Pons (tissue), 1 donor: ENCODE results near the gene APBA2.
A peak's percentile ranks its signal among the peaks of the same experiment; 100 is the strongest.

Source experiments
- DNase-seq: peaks from one replicate; pipeline ENCODE4 v3.0.0-alpha.2; 2016; ENCODE audit warnings: low spot score

Gene APBA2

GRCh38 chr15:29103824-29104565 lies 218.2 kb downstream of the APBA2 start:
- peak; percentile 66 for DNase-seq

- DNase-seq, result no peak
These were observed 218.7 kb downstream of the APBA2 start for GRCh38 chr15:29104566-29104880.

- DNase-seq, result no peak
These were observed 219.5 kb downstream of the APBA2 start for GRCh38 chr15:29105151-29105854.

GRCh38 chr15:29106116-29106515 lies 220.3 kb downstream of the APBA2 start:
- DNase-seq, result no peak

- no peak for DNase-seq
These were observed 220.9 kb downstream of the APBA2 start for GRCh38 chr15:29106551-29107290.

GRCh38 chr15:29107291-29107890 lies 221.6 kb downstream of the APBA2 start:
- DNase-seq, result no peak

- DNase-seq, result no peak
These were observed 222.3 kb downstream of the APBA2 start for GRCh38 chr15:29107971-29108645.

- no peak for DNase-seq
These were observed 224.0 kb downstream of the APBA2 start for GRCh38 chr15:29109762-29110161.

- DNase-seq, result no peak
These were observed 224.4 kb downstream of the APBA2 start for GRCh38 chr15:29110176-29110575.

GRCh38 chr15:29110733-29111132 lies 225.0 kb downstream of the APBA2 start:
- DNase-seq, result no peak

- no peak for DNase-seq
These were observed 226.0 kb downstream of the APBA2 start for GRCh38 chr15:29111705-29112281.

GRCh38 chr15:29113336-29114220 lies 227.8 kb downstream of the APBA2 start:
- DNase-seq, result no peak

- no peak for DNase-seq
These were observed 228.7 kb downstream of the APBA2 start for GRCh38 chr15:29114221-29115092.

- no peak for DNase-seq
These were observed 229.6 kb downstream of the APBA2 start for GRCh38 chr15:29115093-29115991.

- no peak for DNase-seq
These were observed 231.4 kb downstream of the APBA2 start for GRCh38 chr15:29116970-29117700.

- DNase-seq, result no peak
These were observed 232.0 kb downstream of the APBA2 start for GRCh38 chr15:29117778-29118177.

- no peak for DNase-seq
These were observed 234.1 kb downstream of the APBA2 start for GRCh38 chr15:29119847-29120246.
